Left colon (tissue), 2 donors: ENCODE measurements around the gene GSAP. TPM values are rescaled to one million over a fixed set of nuclear protein-coding genes. Genes with fewer than 3 reads are reported as not detected.
"Not testable (repeated sequence)": the region's sequence is repeated elsewhere in the genome, so short reads cannot be mapped to it uniquely, and the experiment has no call there.

Source experiments
- ATAC-seq: fragments of 200-7000 bp; cut with Tn5 transposase; one replicate; pipeline ENCODE4 v1.9.1; 2020; ENCODE audit warnings: mild to moderate bottlenecking, moderate library complexity
- DNase-seq, 2 donors: peaks; one replicate each; pipeline ENCODE4 v3.0.0-alpha.2; 2020
- intact Hi-C, 2 donors: fragments of 100-400 bp; cut with DNase I in 1 of 2; cut with micrococcal nuclease in 1 of 2; formaldehyde crosslinking; loops; one replicate each; pipeline versions ENCODE4 v1.11.2 to v1.14.0; 2022; cut with DNase I, micrococcal nuclease
- total RNA-seq, 2 donors: library from RNA; stranded (reverse); fragmentation: NEBNext Ultra II Directional; extraction: Animal tissue kit (Norgen Biotek cat#: 25700); gene quantifications; one replicate each; pipeline ENCODE4 v1.2.1, GENCODE V29; 2021
- donor health status: DM: no; HTN: no; CAD: no.
- donor health status: DM: yes; HTN: yes; CAD: no.

GSAP gene
- total RNA-seq, 2 donors from 2014 or later = 7.9 to 8.0 TPM

DNA sequence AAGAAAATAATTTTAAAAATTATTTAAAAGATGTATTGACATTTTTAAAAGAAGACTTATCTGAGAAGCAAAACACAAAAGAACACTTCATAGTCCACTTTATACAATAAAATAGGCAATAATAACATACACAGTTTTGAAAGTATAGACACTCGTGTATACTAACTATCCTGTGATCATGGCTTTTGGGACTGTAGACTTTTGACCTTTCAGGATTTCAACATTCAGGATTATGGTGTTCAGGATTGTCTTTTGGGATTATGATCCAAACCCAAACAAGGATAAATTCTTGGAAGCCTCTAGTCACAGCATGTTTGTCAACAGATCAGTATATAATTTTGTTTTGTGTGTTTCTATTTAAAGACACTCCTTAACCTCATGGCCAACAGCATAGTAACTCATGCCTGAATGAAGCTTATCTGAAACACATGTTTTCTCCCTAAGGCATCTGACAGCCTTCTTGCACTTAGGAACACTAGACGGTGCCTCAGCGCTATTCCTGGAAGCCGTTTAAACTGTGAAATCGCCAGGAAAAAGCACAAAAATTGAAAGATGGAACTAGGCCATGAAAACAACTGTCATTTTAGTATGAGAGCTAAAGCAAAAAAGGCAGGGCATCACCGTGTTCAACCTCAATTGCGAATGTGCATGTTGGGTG is 29.9 kb downstream of the GSAP start:
- intact Hi-C loops = no loop called here
- no peak for DNase-seq
- no peak for ATAC-seq

DNA sequence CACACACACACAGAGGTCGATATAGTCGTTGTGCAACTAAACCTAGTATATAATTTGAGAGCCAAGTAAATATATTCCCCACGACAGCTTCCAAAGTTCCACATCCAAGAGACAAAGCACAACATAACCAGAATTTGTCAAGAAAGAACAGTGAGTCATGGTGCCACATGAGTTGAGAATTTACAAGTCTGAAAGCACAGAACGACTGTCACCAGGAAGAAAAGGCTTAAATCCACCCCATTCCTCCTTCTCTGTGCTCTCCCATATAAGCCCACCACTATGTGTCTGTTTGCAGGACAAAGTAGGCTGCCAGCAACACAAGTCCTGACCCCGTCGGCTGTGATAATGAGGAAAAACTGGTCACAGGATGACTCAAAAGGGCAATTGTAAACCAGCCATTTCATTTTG is 32.8 kb downstream of the GSAP start:
- ATAC-seq (no peak), DNase-seq (no peak)
- intact Hi-C loops = no loop called here

DNA sequence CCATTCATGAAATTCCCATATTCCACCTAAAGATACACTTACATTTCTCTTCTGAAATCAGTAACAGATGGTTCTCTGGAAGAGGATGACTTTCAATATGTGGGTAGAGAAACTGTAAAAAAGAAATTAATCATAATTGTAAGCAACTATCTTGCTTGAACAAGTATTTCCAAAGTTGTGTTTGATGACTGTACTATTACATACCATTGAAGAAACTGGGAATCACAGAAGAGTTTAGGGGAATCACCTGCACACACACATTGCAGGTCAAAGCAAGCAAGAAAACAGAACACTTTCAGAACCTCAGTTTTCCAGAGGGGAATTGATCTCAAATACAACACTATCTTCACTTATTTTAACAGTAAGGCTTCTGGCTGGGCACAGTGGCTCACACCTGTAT is 33.6 kb downstream of the GSAP start:
- ATAC-seq = no peak
- intact Hi-C loops = no loop called here
- DNase-seq = no peak

DNA sequence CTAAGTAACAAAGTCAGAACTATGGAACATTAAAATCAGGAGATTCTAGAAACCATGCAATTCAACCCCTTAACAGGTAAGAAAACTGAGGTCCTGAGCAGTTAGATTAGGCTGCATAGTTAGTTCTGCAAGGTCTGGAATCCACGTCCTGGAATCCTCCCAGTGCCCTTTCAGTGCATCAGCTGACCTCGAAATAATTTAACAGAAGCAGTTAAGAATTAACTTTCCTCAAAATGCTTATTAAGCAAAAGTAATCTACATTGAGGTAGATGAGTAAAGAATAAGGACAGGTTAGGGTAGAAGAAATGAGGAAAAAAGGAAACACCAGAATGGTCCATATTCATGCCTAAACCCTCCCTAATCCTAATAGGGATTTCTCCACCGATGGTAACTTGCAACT is 37.6 kb downstream of the GSAP start:
- intact Hi-C loops = no loop called here
- no peak for ATAC-seq
- DNase-seq = no peak

DNA sequence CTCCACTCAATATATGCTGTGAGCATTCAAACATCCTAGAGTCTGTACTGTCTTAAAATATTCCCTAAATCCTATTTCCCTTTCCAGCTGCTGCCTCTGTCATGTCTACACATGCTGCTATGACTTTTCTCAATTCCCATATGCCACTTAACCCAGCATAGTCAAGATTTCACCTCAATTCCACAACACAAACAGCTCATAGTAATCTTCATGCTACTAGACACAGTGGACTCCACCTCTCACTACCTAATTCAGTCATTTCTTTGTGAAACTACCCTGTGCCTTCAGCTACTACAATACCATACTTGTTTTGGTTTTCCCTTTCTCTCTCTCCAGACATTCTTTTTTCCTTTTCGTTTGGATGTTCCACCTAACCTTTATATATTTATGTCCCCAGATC is 45.5 kb downstream of the GSAP start:
- intact Hi-C loops = no loop called here
- DNase-seq (no peak), ATAC-seq (no peak)

DNA sequence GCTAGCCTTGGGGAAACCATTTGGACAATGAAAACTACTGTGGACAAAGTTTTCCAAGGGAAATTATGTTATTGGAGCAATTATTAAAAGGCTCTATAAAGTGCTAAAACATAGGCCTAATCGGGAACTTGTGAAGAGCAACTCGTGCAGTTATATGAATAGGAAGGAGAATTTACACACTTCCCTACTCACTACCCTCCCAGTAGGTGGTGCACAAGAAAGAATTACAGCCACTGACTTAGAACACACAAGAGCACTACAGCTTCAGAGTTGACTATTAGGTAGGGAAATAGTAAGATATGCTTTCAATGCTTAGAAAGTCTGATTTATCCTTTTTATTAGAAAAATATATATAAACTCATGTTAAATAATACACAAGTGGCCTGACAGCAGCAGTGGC is 47.2 kb downstream of the GSAP start:
- ATAC-seq (no peak), DNase-seq (no peak)
- intact Hi-C loops = no loop called here

DNA sequence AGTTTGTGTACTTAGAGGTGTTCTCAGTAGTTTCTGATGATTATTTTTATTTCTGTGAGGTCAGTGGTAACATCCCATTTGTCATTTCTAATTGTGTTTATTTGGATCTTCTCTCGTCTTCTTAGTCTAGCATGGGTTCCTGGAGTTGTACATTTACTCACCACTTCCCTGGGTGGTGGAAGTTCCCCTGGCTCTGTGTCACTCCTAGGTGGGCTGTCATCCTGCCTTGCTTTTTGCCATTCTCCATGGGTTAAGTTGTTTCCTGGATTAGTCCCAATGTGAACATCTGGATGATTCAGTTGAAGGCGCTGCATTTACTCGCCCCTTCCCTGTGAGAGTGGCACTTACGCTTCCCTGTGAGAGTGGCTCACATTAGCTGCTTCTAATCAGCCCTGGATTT is 48.2 kb downstream of the GSAP start:
- no peak for DNase-seq
- intact Hi-C loops = no loop called here
- no peak for ATAC-seq

DNA sequence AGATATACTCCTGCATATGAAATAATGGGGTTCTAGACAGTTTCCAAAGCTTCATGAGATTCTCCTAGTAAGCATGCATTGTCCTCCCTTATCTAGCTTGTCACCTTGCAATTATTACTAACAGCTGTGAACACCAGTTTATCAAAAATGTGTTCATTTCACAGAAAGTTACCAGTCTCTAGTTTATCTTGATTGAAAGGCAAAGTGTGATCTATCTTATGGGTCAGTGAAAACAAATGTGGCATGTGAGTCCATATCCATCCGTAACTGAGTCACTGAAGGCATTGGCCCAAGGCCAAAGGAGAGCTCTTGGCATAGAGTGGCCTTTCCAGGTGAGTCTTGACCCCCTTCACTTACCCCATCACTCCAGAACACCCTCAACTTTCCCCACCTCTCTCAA is 53.2 kb downstream of the GSAP start:
- intact Hi-C loops = no loop called here
- no peak for ATAC-seq
- no peak for DNase-seq

DNA sequence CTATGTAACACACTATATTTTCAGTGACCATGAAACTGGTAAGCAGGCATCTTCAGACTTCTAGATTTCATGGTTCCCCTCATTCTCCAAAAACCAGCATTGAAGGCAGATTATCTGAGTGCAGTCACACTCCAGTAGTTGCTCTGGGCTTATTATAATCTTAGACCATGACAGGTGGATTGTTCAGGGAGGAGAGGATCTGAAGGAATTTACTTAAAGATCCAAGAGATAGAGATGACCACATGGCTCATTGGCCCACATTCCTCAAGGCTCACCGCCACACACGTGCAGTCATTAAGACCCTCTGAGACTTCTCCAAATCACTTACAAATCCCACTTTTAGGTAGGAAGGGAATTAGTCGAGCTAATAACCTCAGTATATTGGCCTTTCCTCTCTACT is 55.2 kb downstream of the GSAP start:
- no peak for DNase-seq
- ATAC-seq = no peak
- intact Hi-C loops = no loop called here

DNA sequence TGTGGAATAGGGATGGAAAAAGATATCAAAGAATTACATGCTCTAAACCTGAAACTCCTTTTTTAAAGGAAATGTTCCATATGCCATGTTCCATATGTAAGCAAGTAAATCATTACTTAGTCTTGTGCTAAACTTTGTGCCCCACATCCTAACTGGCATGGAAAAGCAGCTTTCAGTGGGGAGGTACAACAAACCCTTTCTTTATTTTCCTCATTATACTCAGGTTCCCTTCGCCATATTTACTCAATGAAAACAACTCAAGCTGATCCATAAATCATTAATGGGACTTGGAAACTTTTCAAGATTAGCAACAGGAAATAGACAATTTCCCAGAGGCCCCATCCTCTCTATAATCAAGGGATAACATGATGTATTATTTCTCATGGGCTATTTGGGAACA is 56.0 kb downstream of the GSAP start:
- DNase-seq = no peak
- intact Hi-C loops = no loop called here
- ATAC-seq = no peak

DNA sequence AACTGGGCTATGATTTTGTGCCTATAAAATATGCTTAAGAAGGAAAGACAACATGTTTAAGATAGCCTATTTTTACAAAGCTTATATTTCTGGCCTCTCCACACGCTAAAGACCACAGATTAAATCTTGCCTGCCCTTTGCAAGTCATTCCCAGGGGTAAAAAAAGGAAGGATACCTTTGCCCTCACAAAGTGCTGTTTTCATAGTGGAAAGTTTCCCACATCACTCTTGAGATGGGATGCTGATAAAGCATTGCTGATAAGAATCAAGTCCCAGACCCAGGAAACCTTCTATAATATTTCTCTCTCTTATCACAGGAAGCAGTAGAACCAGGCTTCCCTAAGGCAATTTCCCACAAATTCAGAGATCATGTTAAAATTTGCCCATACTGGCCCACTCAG is 56.5 kb downstream of the GSAP start:
- DNase-seq (no peak), ATAC-seq (no peak)
- intact Hi-C loops = no loop called here

DNA sequence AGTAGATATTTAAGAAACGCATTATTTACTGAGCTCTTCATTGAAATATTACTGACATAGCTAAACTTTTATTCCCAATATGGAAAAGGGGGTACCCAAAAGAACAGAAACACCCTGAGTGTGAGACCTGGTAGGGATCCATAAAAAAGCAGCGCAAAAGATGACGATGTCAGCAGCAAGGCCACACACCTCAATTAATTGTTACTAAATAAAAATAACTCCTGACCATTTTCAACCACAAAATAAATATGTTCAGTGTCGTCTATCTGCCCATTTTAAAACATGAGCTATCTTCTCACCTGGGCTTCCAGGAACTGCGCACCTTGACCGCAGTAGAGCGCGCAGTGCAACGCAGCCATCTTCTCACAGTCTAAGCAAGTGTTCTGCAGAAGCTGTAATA is 61.2 kb downstream of the GSAP start:
- DNase-seq = no peak
- no peak for ATAC-seq
- intact Hi-C loops = no loop called here

DNA sequence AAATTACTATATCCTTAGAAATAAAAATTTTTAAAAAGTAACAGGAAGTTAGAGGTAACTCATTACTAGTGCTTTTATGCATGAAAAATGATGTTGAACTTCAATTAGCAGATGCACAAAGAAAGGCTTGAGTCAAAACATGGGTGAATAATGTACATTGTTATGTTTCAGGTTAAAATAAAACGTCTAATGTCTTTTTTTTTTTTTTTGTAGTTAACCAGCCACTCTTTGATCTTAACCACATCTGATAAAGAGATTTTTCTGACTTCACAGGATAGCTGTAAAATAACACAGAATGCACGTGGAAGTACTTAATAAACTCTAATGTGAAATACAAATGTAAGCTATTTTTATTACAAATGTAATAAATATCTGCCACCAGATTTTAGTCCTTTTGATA is 61.7 kb downstream of the GSAP start:
- intact Hi-C loops = no loop called here
- DNase-seq (no peak), ATAC-seq (no peak)

DNA sequence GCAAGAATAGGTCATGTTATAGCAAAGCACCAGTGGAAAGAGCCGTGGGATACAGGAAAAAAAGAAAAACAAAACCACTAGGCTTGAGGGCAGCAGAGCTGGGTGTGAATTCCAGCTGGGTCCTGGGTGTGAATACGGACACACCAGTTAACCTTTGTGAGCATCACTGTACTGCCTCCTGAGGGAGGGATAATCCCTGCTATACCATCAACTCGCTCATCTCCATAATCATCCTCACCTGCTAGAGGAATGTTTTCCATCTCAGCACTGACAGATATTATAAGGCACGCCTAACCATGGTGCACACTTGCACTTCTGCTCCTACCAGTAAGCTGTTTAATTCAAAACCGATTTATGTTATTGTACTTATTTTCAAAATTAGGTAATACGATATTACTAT is 62.2 kb downstream of the GSAP start:
- no peak for ATAC-seq
- DNase-seq = no peak
- intact Hi-C loops = no loop called here

DNA sequence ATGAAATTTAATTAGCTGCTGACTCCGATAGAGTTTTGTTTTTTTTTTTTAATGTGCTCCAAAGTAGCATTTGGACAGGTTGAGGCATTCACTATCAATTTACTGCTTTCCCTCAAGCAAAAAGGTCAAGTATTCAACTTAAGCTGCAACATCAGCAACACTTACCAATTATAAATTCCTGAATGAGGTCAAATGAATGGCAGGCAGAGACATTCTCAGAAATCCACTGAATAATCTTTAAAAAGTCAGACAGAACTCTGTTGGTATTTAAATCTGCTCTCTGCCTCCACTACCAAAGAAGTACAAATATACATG is 62.8 kb downstream of the GSAP start:
- no peak for DNase-seq
- ATAC-seq = no peak
- intact Hi-C loops = no loop called here

DNA sequence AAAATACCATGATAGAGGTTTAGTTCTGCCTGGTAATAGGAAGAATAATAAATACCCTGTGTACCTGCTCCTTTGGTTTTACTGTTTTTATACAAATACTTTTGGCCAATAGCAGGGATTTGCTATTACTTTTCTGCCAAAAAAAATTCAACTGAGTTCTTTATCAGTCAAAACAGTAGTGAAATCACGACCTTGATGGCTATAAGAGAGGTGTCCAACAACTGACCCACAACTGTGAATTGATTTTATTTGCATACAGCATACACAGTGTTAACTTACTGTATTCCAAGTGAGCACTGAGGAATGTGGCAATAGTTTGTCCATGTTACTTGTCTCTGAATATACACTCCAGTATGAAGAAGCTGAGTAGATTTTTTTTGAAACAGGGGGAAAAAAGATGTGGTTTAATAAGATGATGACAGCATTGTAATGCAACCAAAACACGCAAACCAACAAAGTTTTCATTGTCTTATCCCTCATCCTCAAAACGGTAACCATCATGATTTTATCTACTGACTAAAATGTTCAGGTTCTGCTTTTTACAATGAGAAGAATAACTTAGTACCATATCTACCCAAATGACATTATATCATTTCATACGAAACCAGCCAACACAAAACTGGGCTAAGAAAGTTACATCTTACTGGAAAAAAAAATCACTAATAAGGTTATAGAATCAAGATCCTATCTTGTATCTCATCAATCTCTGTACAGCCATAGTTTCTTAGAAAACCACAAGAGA is 63.3 kb downstream of the GSAP start:
- intact Hi-C loops = no loop called here
- ATAC-seq = no peak
- no peak for DNase-seq

DNA sequence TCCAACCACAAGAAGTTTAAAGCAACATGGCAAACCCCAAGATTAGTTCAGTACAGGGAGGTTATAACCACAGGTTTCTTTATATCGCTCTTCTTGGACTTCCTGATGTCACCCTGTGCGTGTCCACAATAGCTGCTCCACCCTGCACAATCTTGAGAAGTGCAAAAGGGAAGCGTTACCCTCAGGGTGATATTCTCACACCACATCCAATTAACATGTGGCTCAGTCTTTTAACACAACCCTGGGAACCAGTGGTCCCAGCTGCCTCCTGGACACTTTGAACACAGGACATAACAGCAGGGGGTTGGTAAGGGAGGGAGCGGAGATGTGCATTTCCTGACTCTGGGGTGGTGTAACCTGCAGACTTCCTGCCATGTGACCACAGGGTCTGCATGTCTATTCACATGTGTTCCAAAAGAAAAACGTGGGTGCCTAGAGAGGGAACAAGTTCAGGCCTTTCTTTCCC is 64.6 kb downstream of the GSAP start:
- ATAC-seq = peak; percentile 48
- intact Hi-C loops = no loop called here
- DNase-seq = peak in 1 of 2 donors; percentile 36

DNA sequence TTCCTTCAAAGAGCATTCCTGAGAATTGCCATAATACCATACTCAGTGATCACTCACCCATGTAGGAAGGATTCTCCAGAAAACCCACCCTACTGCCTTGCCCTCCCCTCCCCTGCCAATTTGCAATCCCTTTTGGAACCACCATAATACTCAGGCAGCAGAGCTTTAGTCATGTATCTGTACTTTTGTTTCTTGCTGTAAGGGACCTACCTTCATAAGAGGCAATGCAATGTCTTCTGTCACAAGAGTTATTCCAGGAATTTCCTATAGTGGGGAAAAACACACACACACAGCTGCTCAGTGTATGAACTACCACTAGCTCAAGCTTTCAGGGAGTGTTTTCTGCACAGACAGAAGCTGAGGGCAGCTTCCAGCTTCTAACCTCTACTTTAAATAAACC is 67.0 kb downstream of the GSAP start:
- no peak for ATAC-seq
- intact Hi-C loops = no loop called here
- DNase-seq = no peak

DNA sequence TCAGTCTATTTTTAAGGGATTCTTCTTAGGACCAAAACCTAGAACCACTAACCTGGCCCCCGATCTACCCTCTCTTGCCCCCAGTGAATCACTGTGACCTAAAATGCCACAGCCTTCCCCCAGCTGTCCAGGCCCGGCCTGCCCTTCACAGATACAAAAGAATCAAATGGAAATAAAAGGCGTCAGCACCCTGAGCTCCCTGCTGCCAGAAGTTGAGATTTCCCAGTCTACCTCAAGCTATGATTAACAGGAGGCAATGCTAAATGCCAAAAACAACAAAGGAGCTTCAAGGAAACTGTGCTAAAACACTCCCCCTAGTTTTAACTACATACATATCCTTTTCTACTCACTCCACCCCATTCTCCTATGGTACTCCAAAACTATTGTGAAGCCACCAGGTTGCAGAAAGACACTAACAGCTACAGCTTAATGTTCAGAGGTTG is 67.8 kb downstream of the GSAP start:
- ATAC-seq (peak; percentile 61), DNase-seq (no peak)
- intact Hi-C loops = no loop called here

DNA sequence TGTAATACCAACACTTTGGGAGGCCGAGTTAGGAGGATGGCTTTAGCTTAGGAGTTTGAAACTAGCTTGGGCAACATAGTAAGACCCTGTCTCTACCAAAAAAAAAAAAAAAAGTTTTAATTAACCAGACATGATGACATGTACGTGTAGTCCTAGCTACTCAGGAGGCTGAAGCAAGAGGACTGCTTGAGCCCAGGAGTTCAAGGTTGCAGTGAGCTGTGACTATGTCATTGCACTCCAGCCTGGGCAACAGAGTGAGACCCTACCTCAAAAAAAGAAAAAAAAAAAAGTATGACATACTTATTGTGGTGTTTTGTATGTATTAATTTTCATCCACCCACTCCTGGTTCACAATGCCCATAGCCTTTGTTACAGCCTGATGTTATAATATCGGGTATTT is 69.7 kb downstream of the GSAP start:
- ATAC-seq (no peak), DNase-seq (no peak)
- intact Hi-C loops = no loop called here

DNA sequence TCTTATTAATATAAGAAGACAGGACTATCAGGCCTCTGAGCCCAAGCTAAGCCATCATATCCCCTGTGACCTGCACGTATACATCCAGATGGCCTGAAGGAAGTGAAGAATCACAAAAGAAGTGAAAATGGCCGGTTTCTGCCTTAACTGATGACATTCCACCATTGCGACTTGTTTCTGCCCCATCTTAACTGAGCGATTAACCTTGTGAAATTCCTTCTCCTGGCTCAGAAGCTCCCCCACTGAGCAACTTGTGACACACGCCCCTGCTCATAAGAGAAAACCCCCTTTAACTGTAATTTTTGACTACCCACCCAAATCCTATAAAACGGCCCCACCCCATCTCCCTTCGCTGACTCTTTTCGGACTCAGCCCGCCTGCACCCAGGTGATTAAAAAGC is 70.7 kb downstream of the GSAP start:
- ATAC-seq, intact Hi-C loops, DNase-seq: not testable (repeated sequence)
